GM12875 (cell line): ENCODE data around the gene OTOA.

Experiments
- H3K4me3 ChIP-seq: one replicate; pipeline ENCODE4 v1.5.1; 2011; ENCODE audit warnings: low read depth, low read length, control low read depth
- TF ChIP-seq, protein P1 (sequence below): IDR thresholded peaks from 2 replicates; pipeline ENCODE4 v1.5.1; 2011; ENCODE audit warnings: low read depth, mild to moderate bottlenecking, control low read depth, inconsistent platforms, low read length, moderate library complexity, borderline replicate concordance; ENCODE audit not compliant: insufficient read depth

The OTOA gene

DNA sequence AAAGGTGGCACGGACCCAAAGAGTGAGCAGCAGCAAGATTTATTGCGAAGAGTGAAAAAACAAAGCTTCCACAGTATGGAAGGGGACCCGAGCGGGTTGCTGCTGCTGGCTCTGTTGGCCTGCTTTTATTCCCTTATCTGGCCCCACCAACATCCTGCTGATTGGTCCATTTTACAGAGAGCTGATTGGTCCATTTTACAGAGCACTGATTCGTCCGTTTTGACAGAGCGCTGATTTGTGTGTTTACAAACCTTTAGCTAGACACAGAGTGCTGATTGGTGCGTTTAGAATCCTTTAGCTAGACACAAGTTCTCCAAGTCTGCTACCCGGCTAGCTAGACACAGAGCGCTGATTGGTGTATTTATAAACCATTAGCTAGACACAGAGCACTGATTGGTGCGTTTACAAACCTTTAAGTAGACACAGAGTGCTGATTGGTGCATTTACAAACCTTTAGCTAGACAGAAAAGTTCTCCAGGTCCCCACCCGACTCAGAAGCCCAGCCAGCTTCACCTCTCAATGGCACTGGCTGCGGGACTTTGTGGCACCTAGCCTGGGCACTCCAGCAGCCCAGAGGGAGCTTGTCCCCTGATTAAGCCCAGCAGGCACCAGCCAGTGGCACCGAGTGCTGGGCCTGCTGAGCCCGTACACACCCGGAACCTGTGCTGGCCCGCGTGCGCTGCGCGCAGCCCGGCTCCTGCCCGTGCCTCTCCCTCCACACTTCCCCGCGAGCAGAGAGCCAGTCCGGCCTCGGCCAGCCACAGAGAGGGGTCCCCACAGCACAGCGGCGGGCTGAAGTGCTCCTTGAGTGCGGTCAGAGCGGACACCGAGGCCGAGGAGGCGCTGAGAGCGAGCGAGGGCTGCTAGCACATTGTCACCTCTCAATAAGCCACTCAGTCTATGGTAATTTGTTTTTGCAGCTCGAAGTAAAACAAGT is 26.5 kb upstream of the OTOA start:
- TF ChIP-seq, protein P1, sequence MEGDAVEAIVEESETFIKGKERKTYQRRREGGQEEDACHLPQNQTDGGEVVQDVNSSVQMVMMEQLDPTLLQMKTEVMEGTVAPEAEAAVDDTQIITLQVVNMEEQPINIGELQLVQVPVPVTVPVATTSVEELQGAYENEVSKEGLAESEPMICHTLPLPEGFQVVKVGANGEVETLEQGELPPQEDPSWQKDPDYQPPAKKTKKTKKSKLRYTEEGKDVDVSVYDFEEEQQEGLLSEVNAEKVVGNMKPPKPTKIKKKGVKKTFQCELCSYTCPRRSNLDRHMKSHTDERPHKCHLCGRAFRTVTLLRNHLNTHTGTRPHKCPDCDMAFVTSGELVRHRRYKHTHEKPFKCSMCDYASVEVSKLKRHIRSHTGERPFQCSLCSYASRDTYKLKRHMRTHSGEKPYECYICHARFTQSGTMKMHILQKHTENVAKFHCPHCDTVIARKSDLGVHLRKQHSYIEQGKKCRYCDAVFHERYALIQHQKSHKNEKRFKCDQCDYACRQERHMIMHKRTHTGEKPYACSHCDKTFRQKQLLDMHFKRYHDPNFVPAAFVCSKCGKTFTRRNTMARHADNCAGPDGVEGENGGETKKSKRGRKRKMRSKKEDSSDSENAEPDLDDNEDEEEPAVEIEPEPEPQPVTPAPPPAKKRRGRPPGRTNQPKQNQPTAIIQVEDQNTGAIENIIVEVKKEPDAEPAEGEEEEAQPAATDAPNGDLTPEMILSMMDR: no peak
- H3K4me3 ChIP-seq: no peak overlapping the region

DNA sequence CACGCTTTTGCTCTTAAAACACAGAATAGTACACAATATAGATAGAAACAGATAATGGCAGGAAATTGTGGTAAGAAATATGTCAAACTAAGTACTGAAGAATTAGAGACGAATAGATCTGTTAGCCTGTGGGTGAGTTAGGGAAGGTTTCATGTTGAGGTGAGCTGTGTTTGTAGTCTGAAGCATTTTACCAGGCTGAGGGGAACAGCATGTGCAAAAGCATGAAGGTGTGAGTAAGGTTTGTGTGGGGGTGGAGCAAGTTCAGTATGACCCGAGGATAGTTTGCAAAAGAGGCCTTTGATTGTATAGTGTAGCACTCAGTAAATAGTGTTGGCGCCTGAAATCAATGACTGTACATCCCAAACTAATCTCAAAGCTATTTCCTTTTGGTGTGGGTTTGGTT is 25.2 kb upstream of the OTOA start:
- H3K4me3 ChIP-seq: no peak overlapping the region
- TF ChIP-seq, protein P1: no peak

DNA sequence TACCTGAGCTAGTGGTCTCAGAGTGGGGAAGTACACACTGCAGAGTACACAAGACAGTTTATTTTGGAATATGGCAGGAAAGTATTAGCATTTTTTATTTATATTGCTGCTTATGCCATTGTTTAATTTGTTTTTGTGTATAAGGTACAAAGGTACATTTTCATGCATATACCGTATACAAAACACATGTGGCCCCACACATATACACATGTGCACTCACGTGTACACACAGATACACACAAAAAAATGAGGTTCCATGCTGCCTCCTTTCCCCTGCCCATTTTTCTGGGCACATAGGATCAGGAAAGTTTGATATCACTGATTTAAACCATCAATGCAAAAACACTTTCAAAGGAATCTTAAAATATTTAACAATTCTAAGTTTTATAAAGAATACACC is 24.3 kb upstream of the OTOA start:
- H3K4me3 ChIP-seq: no peak overlapping the region

DNA sequence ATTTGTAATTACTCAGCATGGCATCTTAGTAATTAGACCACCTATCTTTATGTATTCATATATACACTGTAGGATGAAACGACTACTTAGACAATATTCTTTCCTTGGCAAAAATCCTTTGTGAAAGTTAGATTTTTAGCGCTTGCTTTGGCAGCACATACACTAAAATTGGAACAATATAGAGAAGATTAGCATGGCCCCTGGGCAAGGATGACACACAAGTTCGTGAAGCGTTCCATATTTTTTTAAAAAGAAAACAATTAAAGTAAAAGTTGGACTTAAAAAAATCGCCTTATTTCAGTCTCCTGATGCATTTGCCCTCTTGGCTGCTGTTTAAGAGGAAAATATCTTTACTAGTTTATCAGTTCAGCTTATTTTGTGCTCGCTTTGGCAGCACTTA is 21.9 kb upstream of the OTOA start:
- H3K4me3 ChIP-seq: no peak overlapping the region
- TF ChIP-seq, protein P1: no peak

More for the DNA sequence above, 24.3 kb upstream of the OTOA start:
- TF ChIP-seq, protein P1: no peak

DNA sequence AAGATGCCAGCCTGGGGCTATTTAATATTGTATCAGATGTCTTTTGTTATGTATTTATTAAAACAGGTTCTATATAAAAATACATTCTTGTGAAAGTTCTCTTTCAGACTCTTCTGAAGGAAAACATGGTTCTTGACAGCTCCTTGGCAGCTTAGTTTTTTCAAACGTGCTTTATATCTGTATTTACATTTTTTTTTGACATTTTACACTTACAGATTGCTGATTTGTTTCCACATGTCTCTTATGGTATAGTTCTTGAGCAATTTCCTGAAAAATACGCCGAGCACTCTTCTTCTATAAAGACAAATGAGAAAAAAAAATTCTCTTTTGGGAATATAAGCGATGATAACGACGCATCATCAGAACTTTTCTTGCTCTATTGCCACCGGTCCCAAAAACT is 20.9 kb upstream of the OTOA start:
- no peak overlapping the region for H3K4me3 ChIP-seq

DNA sequence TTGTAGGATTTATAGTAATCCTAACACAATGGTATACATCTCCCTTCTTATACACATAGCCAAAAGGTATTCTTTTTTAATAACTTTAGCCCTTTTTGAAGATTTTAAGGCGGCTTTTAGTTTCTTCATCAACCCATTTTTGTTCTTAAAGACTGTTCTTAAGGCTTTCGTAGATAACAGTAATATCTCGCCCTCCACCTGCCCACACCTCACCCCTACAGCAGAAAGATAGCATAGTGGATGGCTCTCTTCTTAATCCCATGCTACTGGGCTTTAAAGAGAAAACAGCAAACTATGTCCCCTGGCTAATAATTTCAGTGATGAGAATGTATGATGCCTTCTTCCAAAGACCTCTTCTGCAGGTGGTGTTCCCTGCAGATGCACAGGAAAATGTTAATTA is 20.0 kb upstream of the OTOA start:
- no peak overlapping the region for H3K4me3 ChIP-seq
- TF ChIP-seq, protein P1: no peak

More for the DNA sequence above, 20.9 kb upstream of the OTOA start:
- TF ChIP-seq, protein P1: no peak

DNA sequence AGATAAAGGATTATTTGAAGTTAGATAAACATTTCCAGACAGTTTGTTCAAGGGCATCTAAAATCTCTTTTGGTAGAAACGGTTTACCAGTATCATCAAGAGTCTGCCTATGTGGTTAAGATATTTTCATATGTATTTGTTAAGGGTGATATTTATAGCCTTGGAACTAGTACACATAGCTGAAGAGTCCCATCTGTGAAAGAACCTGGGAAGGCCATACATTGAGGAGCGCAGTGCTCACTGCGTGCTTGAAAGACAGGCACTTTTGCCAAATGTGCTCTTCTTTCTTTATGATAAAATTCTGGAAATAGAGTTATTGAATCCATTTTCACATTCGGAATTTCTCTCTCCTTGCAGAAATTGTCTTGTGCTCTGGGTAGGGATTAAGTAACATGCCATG is 19.1 kb upstream of the OTOA start:
- H3K4me3 ChIP-seq: no peak overlapping the region

More for the DNA sequence above, 19.1 kb upstream of the OTOA start:
- TF ChIP-seq, protein P1: no peak
